NCI-H82 treated with DMSO at 0.1 percent for 48 hours (cell line): Measurements from ENCODE around the gene NODAL.

Experiments
- DNase-seq: peaks from one replicate; lab custom pipeline; 2025; ENCODE audit not compliant: unreplicated experiment; lab: John Stamatoyannopoulos, UW

The NODAL gene

DNA sequence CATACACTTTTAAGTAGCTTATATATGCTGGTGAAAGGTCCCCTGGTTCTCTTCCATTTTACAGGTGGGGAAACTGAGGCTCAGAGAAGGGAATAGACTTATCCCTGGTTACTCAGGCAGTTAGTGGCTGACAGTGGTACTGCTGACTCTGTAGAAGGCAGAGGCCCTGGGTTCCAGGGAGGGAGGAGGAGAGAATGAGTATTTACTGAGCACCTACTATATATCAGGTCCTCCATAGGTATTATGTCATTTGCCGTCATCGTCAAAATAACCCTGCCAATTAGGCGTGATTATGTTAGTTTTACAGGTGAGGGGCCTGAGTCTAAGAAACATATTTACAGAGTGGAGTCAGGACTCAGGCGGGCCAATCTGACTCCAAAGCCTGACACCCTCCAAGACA, 23.8 kb upstream of the NODAL start:
- DNase-seq: no peak

DNA sequence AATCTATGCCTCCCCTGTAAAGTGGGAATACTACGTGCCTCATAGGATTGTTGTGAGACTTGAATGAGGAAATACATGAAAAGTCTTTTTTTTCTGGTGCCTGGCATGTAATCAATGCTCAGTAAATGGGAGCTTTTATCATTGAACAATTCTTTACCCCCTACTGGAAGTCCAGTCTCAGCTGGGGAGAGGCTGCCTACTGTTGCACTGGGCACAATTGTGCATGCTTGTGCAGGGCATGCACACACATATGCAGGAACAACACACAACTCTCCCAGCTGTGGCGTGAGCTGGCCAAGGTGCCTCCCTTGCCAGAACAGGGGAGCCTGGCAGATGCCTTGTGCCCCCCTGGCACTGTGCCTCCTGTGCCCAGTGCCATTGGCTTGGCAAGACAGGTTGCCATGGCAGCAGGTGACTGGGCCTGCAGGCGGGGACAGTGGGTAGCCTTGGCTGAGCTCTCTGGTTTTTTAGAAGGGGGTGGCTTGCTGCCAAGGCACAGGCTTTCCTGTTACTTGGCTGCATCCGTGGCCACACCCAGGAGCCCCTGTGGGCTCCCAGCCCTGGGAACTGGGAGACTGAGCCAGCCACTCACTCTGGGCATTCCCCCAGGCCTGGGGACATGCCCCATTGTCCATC, 21.0 kb upstream of the NODAL start:
- no peak for DNase-seq

DNA sequence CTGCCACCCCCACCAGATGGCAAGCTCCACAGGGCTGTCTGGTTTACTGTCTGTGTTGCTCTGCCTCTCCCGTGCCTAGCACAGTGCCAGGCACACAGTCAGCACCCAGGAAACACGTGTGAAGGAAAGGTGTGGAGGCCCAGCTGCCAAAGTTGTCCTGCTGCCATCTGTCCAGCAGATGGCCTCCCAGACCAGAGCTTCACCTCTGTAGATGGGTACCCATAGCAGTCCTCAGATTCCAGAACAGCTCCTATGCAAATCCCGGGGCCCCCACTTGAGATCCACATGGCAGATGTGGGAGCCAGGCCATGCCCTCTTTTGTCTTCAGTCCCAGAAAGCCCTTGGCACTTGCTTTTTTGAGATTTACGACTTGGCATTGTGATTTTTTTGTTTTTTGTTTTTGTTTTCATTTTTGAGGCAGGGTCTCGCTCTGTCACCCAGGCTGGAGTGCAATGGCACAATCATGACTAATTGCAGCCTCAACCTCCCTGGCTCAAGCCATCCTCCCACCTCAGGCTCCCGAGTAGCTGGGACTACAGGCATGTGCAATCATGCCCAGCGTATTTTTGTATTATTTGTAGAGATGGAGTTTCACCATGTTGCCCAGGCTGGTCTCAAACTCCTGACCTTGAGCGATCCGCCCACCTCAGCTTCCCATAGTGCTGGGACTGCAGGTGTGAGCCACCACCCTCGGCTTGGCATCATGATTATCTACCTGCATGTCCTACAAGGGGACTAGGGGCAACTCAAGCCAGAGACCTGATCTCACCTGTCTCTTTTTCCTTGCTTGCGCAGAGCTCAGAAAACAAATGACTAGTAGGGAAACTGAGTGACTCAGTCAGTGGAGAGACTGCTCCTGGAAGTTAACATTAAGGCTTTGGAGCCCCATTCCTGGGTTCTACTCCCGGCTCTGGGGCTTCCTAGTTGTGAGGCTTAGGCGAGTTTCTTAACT, 20.2 kb upstream of the NODAL start:
- DNase-seq: no peak

- no peak for DNase-seq
Measured at GRCh38 chr10:70459774-70460490, 18.5 kb upstream of the NODAL start.

DNA sequence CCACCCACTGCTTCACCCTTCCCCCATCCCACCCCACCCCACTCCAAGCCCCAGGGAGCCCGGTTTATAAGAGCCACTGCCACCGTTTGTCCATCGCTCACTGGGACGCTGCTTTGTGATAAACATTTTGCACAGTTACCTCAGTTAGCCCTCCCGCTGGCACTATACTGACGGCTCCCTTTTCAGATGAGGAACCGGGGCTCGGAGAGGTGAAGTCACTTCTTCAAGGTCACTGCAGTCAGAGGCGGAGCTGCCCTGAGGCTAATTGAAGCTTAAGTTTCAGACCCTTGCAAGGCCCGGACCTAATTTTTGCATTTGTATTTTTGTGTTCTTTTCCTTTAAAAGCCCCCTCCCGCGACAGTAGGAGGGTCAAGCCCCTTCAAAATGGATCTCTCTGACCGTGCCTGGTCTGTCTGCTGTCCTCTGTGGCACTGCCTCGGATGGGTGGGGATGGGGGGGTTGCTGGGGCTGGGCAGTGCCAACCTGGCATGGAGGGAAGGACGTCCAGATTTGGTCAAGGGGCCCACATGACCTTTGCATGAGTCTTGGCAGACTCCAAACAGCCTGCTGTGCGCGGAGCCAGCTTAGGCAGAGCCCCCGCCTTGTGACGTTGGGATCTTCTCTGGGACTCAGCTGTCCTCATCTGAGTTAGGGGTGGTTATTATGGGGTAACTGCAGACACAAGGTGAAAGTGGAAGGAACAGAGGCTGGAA, 17.7 kb upstream of the NODAL start:
- DNase-seq: no peak

- no peak for DNase-seq
Measured at GRCh38 chr10:70458329-70459060, 17.0 kb upstream of the NODAL start.

- DNase-seq: no peak
Measured at GRCh38 chr10:70457759-70458305, 16.4 kb upstream of the NODAL start.

- no peak for DNase-seq
Measured at GRCh38 chr10:70456164-70456563, 14.7 kb upstream of the NODAL start.

GRCh38 chr10:70455213-70455630, 13.7 kb upstream of the NODAL start:
- no peak for DNase-seq

- no peak for DNase-seq
Measured at GRCh38 chr10:70448236-70448635, 6.8 kb upstream of the NODAL start.

DNA sequence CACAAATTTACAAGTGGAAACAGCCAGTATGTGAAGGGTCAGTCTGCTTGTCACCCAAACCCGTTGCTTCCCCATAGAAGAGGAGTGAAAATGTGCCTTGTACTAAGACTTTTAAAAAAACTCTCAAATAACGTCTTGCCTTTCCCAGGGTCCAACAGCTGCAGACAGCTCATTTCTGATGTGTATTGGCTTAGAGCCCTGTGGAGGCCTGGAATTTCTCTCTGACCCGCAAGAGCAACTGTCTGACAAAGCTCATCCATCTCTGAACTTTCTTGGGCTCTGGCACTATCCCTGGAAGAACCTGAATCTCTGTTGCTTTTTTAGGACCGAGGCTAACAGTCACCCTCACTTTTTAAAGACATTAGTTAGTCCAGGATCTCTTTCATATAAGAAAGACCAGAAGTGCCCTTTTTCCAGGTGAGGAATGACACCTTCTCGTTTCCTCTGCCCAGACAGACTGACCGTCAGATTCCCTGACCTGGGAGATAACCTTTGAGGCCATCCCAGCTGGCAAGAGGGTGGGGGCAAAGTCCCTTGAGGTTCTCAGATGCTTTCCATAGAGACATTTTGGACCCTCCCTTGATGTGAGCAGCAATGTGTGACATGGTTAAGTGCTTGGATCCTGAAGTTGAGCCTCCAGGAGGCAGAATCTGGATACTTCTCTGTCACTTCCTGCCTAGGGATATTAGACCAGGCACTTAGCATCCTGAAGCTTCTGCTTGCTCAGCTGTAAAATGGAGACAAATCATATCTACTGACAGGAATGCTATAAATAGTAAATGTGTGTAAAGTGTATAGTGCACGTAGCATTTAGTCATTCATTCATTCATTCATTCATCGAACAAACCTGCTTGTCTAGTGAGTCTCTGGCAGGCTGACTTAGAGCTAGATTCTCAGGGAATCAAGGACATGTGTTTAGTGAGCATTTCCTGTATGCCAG, 4.5 kb upstream of the NODAL start:
- DNase-seq: no peak

DNA sequence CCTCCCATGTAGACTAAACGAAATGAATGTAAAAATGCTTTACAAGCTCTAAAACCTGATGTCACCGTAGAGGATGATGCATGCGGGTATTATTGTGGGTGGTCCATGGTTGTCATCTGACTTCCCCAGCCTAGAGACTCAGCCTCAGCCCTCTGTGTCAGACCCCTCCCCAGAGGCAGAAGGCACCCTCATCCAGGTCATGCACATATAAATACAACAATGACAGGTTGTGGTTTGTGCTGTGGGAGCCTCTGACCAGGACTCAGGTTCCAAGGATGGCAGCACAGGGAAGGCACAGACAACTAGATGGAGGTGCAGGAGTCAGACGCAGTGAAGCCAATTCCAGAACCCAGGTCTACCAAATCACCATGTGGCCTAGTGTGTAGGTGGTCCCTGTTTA, 3.3 kb upstream of the NODAL start:
- no peak for DNase-seq

DNA sequence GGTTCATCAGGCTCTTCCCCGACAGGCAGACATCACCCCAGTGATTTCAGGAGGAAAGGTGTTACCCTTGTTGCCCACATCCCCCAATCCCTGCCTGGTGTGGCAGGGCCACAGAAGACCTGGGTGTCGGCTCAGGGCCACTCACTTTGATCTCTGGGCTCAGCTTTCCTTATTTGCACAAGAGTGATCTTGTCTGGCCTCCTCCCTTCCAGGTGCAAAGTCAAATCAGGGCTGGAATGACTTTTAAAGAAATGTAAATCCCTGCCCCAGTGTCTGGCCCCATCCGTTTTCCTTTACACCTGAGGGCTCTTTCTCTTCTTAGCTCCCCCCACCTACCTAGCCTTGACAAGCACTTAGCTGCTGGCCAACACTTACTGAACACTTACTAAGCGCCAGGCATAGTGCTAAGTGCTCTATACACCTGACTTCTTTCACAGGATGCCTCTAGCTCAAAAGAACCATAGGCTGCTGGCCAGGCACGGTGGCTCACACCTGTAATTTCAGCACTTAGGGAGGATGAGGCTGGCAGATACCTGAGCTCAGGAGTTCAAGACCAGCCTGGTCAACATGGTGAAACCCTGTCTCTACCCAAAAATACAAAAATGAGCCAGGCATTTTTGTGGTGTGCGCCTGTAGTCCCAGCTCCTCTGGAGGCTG, 979 bp upstream of the NODAL start:
- DNase-seq: no peak

DNA sequence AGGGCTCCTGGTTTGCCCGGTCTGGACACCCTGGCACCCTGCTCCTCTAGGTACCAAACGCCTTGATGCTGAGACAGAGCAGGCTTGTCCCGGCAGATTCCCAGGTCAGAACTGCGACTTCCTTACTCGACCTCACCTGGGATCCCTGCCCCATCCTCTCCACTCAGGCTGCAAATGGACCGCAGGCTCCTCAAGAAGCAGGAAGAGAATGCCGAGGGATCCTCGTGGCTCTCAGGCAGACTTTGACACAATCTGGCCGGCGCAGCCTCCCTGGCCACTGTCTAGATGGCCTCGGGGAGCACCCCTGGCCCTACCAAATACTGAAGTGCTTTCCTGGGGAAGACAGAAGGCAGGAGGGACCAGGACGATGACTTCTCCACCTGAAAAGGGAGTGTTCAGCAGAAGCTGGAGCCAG, 421 bp upstream of the NODAL start:
- no peak for DNase-seq

DNA sequence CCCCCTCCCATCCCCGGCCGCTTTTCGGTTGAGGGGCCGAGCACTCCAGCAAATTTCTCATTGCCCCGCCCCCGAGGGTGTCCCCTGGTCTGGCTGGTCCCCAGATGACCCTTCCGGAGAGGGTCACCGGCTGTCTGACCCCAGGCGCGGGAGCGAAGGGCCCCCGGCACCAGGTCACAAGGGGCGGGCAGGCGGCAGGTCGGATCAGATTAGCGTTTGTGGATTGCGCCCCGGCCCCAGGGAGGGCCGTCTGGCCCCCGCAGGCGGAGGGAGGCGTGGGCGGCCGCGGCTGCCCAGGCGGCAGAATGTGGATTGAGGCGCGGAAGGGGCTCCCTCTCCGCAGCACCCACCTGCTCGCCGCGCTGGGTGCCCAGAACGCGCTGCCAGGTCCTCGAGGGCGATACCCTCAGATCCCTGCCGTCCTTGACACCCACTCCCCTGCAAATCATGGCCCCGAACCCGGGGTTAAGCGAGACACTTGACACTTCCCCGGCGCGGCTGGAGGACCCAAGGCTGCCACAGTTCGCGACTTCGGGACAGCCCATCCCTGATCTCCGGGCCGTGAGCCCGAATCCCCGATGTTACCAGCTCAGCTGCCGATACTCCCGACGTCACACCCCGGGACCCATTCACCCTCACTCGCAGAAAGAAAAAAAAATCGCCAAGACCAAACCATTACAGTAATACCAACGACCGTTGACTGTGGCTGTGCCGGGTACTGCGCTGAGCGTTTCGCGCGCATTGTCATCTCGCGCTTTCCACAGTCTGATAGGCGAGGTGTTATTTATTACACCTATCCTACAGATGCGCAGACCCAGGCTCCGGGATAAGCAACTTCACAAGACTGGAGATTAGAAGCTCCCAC, 953 bp downstream of the NODAL start:
- no peak for DNase-seq

GRCh38 chr10:70437721-70438120, 3.8 kb downstream of the NODAL start:
- DNase-seq: no peak

- DNase-seq: no peak
Measured at GRCh38 chr10:70435241-70436085, 6.0 kb downstream of the NODAL start.
